ENCODE results near the gene ALMS1.

GRCh38 chr2:73614997-73615396, 229.4 kb downstream of the ALMS1 start:
- TF ChIP-seq CTCF (IDR thresholded peaks at IDR 0.05): no peak
- no peak for TF ChIP-seq POLR2AphosphoS5 (IDR thresholded peaks at IDR 0.05; ENCODE audit: low read depth, low read length)
- TF ChIP-seq REST (IDR thresholded peaks at IDR 0.05; ENCODE audit: insufficient read depth in 1 of 2, low read depth in 2 of 2, low read length in 1 of 2): no peak
- TF ChIP-seq SIN3A (IDR thresholded peaks at IDR 0.05; ENCODE audit: borderline replicate concordance, insufficient read depth, low read depth, low read length): no peak
- no peak for TF ChIP-seq TCF7L2 (IDR thresholded peaks at IDR 0.05; ENCODE audit: low read depth, low read length)

Data from Panc1 (cell line).